ENCODE measurements around the gene MYBBP1A.

DNA sequence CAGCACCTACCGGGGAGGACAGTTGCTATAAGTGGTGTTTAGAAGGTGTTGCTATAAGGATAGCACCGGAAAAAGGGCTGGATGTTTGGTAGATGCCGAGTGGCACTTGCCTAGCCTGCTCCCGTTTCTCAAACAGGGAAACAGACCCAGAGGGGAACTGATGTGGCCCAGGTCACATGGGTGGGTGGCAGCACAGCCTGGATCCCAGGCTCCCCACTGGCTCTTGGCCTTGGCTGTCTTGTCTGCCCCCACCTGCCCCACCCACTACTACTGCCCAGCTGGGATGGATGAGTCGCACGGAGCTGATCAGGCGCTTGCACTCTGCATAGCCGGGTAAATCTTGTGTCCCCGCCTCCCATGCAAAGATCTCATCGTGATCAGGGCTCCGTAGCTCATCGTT, 36.3 kb upstream of the MYBBP1A start:
- TF ChIP-seq TAF1 (conservative IDR thresholded peaks at IDR 0.05) (no peak), YY1 (IDR thresholded peaks at IDR 0.05) (no peak), RAD21 (IDR thresholded peaks at IDR 0.05) (no peak), EGR1 (IDR thresholded peaks at IDR 0.05; ENCODE audit: low read depth in 2 of 2) (no peak), GABPA (IDR thresholded peaks at IDR 0.05 in 1 of 2, conservative IDR thresholded peaks at IDR 0.05 in 1 of 2) (no peak), JUND (IDR thresholded peaks at IDR 0.05) (no peak)
- TF ChIP-seq, protein P1, sequence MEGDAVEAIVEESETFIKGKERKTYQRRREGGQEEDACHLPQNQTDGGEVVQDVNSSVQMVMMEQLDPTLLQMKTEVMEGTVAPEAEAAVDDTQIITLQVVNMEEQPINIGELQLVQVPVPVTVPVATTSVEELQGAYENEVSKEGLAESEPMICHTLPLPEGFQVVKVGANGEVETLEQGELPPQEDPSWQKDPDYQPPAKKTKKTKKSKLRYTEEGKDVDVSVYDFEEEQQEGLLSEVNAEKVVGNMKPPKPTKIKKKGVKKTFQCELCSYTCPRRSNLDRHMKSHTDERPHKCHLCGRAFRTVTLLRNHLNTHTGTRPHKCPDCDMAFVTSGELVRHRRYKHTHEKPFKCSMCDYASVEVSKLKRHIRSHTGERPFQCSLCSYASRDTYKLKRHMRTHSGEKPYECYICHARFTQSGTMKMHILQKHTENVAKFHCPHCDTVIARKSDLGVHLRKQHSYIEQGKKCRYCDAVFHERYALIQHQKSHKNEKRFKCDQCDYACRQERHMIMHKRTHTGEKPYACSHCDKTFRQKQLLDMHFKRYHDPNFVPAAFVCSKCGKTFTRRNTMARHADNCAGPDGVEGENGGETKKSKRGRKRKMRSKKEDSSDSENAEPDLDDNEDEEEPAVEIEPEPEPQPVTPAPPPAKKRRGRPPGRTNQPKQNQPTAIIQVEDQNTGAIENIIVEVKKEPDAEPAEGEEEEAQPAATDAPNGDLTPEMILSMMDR (IDR thresholded peaks at IDR 0.05; ENCODE audit: low read depth, low read length, missing input control): no peak
- TF ChIP-seq, protein P2, sequence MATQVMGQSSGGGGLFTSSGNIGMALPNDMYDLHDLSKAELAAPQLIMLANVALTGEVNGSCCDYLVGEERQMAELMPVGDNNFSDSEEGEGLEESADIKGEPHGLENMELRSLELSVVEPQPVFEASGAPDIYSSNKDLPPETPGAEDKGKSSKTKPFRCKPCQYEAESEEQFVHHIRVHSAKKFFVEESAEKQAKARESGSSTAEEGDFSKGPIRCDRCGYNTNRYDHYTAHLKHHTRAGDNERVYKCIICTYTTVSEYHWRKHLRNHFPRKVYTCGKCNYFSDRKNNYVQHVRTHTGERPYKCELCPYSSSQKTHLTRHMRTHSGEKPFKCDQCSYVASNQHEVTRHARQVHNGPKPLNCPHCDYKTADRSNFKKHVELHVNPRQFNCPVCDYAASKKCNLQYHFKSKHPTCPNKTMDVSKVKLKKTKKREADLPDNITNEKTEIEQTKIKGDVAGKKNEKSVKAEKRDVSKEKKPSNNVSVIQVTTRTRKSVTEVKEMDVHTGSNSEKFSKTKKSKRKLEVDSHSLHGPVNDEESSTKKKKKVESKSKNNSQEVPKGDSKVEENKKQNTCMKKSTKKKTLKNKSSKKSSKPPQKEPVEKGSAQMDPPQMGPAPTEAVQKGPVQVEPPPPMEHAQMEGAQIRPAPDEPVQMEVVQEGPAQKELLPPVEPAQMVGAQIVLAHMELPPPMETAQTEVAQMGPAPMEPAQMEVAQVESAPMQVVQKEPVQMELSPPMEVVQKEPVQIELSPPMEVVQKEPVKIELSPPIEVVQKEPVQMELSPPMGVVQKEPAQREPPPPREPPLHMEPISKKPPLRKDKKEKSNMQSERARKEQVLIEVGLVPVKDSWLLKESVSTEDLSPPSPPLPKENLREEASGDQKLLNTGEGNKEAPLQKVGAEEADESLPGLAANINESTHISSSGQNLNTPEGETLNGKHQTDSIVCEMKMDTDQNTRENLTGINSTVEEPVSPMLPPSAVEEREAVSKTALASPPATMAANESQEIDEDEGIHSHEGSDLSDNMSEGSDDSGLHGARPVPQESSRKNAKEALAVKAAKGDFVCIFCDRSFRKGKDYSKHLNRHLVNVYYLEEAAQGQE (IDR thresholded peaks at IDR 0.05): no peak

All from liver (tissue), 3 donors.